ENCODE data around the gene CABYR.

CABYR gene

DNA sequence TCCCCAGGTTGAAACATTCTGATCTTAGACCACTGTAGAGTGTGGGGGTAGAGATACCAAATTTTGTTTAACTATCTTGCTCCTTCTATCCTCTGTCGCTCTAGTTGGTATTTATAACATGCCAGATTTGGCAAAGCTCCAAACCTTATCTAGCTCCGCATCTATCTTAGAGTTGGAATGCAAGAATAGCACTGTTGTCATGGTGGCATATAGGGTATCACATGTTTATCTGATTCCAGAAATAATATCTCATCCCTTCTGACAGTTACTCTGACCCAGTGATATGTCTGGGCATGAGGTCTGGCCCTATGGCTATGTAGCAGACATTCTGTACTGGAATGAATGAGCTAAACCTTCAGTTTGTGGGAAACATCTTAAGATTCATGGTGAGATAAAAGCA, 51.7 kb downstream of the CABYR start:
- DNase-seq (ENCODE audit: low read depth) = peak; percentile 43

DNA sequence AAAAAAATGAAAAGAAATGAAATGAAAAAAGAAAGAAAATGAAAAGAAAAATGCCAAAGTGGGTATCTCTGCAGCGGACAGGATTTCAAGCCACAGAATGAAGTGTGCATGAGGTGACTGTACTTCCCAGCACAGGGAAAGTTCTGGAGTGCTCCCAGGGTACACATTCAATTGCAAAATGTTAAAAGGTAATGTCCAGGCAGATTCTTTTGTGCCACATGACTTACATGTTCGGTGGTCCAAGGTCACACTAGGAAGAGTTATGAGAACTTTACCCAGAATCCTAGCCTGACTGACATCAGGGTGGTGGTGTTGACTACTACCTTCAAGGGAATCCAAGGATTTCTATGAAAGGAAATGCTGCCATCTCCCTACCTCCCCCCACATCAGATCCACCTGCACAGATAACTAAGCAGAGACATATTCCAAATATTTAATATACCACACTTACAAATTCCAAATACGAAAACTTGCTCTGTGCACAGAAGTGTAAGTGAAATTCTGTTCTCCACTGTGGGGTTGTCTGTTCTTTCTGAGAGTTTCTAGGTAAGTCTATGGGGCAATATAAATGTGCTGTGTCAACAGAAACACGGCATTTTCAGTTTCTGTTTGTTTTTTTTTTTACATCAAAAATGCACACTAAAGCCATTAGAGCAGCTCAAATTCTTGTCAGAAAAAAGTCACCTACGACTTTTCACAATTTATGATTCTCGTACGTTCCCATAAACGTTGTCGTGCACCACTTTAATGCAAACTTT, 56.6 kb downstream of the CABYR start:
- DNase-seq (ENCODE audit: low read depth) = no peak

- DNase-seq (ENCODE audit: low read depth) = no peak
Measured at GRCh38 chr18:24196764-24197163, 57.9 kb downstream of the CABYR start.

GRCh38 chr18:24197412-24197811, 58.5 kb downstream of the CABYR start:
- DNase-seq (ENCODE audit: low read depth) = no peak

- no peak for DNase-seq (ENCODE audit: low read depth)
Measured at GRCh38 chr18:24198461-24198860, 59.6 kb downstream of the CABYR start.

DNA sequence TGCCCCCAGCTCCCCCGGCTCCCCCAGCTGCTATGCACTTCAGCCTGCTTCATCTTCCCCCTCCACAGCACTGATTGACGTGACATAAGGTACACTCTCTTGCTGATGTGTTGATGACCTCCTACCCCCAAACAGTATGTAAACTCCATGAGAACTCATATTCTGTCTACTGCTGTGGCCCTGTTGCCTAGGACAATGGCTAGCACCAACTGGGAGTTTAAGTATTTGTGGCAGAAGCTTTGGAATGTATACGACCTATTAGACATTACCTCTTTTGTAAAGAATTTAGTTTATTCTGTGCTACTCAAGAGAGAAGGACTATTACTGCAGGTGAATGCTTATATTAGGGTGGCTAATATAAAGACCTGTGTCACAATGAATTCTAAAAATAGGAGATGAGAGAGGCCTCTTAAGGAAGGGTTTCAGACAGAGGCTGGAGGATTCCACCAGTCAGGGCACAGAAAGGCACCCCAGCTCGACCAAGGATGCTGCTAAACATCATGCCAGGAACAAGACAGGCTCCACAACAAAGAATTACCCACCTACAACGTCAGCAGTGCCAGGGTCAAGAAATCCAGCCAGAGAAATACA, 60.6 kb downstream of the CABYR start:
- DNase-seq (ENCODE audit: low read depth) = no peak

GRCh38 chr18:24200494-24201290, 61.8 kb downstream of the CABYR start:
- no peak for DNase-seq (ENCODE audit: low read depth)

GRCh38 chr18:24201699-24202687, 63.1 kb downstream of the CABYR start:
- DNase-seq (ENCODE audit: low read depth) = no peak

DNA sequence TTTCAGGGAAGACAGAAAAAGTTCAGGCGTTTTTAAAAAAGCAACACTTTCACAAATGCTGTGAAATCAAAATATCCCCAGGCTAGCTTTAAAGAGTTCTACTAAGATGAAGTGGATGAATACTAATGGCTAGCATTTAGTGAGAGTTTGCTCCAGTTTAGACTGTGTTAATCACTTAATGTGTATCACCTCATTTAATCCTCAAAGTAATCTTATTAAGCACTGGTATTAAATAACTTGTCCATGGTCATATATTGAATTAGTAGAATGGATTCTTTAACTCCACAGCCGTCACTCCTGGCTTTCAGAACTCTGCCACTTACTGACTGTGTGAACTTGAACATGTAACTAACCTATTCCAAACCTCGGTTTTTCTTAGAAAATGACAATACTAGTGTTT, 66.0 kb downstream of the CABYR start:
- DNase-seq (ENCODE audit: low read depth) = no peak

GRCh38 chr18:24208270-24209035, 69.6 kb downstream of the CABYR start:
- DNase-seq (ENCODE audit: low read depth) = peak; percentile 51

GRCh38 chr18:24209558-24209957, 70.7 kb downstream of the CABYR start:
- peak; percentile 53 for DNase-seq (ENCODE audit: low read depth)

Data from iris pigment epithelial cell (primary cell).